HG03565 (cell line): ENCODE data around the gene SEMA6D.
"Not testable (repeated sequence)": the region's sequence is repeated elsewhere in the genome, so short reads cannot be mapped to it uniquely, and the experiment has no call there.

Experiments
- ATAC-seq: cut with Tn5 transposase; IDR thresholded peaks from one replicate; pipeline ENCODE4 v1.9.1; 2021; ENCODE audit warnings: mild to moderate bottlenecking, moderate library complexity; ENCODE audit not compliant: unreplicated experiment

The SEMA6D gene

GRCh38 chr15:47718497-47719437, 1.5 kb downstream of the SEMA6D start:
- no peak for ATAC-seq

- no peak for ATAC-seq
These were observed 2.4 kb downstream of the SEMA6D start for GRCh38 chr15:47719730-47720129.

- no peak for ATAC-seq
These were observed 3.2 kb downstream of the SEMA6D start for GRCh38 chr15:47720555-47720954.

GRCh38 chr15:47721676-47722075, 4.4 kb downstream of the SEMA6D start:
- ATAC-seq: no peak

GRCh38 chr15:47724346-47724745, 7.0 kb downstream of the SEMA6D start:
- no peak for ATAC-seq

GRCh38 chr15:47725051-47725450, 7.7 kb downstream of the SEMA6D start:
- ATAC-seq: no peak

- ATAC-seq: no peak
These were observed 8.6 kb downstream of the SEMA6D start for GRCh38 chr15:47725906-47726305.

- no peak for ATAC-seq
These were observed 9.1 kb downstream of the SEMA6D start for GRCh38 chr15:47726399-47726823.

GRCh38 chr15:47727137-47727536, 9.8 kb downstream of the SEMA6D start:
- ATAC-seq: no peak

GRCh38 chr15:47727676-47728075, 10.4 kb downstream of the SEMA6D start:
- no peak for ATAC-seq

- no peak for ATAC-seq
These were observed 11.1 kb downstream of the SEMA6D start for GRCh38 chr15:47728426-47728825.

GRCh38 chr15:47728886-47729285, 11.6 kb downstream of the SEMA6D start:
- ATAC-seq: no peak

- no peak for ATAC-seq
These were observed 13.9 kb downstream of the SEMA6D start for GRCh38 chr15:47731230-47731629.

- ATAC-seq: no peak
These were observed 14.9 kb downstream of the SEMA6D start for GRCh38 chr15:47732248-47732647.

- no peak for ATAC-seq
These were observed 15.8 kb downstream of the SEMA6D start for GRCh38 chr15:47733085-47733484.

GRCh38 chr15:47736143-47736786, 19.0 kb downstream of the SEMA6D start:
- no peak for ATAC-seq

- ATAC-seq: no peak
These were observed 20.2 kb downstream of the SEMA6D start for GRCh38 chr15:47737477-47737876.

- not testable (repeated sequence) for ATAC-seq
These were observed 21.0 kb downstream of the SEMA6D start for GRCh38 chr15:47738144-47738825.

GRCh38 chr15:47741082-47741481, 23.8 kb downstream of the SEMA6D start:
- ATAC-seq: no peak

- no peak for ATAC-seq
These were observed 24.6 kb downstream of the SEMA6D start for GRCh38 chr15:47741907-47742306.

- no peak for ATAC-seq
These were observed 25.0 kb downstream of the SEMA6D start for GRCh38 chr15:47742334-47742733.

GRCh38 chr15:47742742-47743141, 25.4 kb downstream of the SEMA6D start:
- ATAC-seq: no peak
